Measurements from ENCODE around the gene CNTRL.
"Not testable (repeated sequence)": the region's sequence is repeated elsewhere in the genome, so short reads cannot be mapped to it uniquely, and the experiment has no call there.

CNTRL gene

GRCh38 chr9:121074370-121075250, at the start of gene CNTRL:
TSS of gene CNTRL (plus strand) at chr9:121074955. CDS start at chr9:121088327, 13,372 bp downstream.
- peak; percentile 89 for DNase-seq (ENCODE audit: low spot score)

GRCh38 chr9:121026260-121026691, 48.5 kb upstream of the CNTRL start:
- DNase-seq (ENCODE audit: low spot score): no peak

GRCh38 chr9:121026768-121027167, 48.0 kb upstream of the CNTRL start:
- DNase-seq (ENCODE audit: low spot score): no peak

GRCh38 chr9:121028285-121028684, 46.5 kb upstream of the CNTRL start:
- not testable (repeated sequence) for DNase-seq (ENCODE audit: low spot score)

- DNase-seq (ENCODE audit: low spot score): no peak
These were observed 45.3 kb upstream of the CNTRL start for GRCh38 chr9:121029469-121029868.

GRCh38 chr9:121034529-121034928, 40.2 kb upstream of the CNTRL start:
- no peak for DNase-seq (ENCODE audit: low spot score)

GRCh38 chr9:121035717-121036116, 39.0 kb upstream of the CNTRL start:
- DNase-seq (ENCODE audit: low spot score): not testable (repeated sequence)

- no peak for DNase-seq (ENCODE audit: low spot score)
These were observed 36.4 kb upstream of the CNTRL start for GRCh38 chr9:121038362-121038761.

- no peak for DNase-seq (ENCODE audit: low spot score)
These were observed 36.0 kb upstream of the CNTRL start for GRCh38 chr9:121038804-121039203.

GRCh38 chr9:121048175-121048574, 26.6 kb upstream of the CNTRL start:
- no peak for DNase-seq (ENCODE audit: low spot score)

- DNase-seq (ENCODE audit: low spot score): no peak
These were observed 26.1 kb upstream of the CNTRL start for GRCh38 chr9:121048618-121049017.

- DNase-seq (ENCODE audit: low spot score): no peak
These were observed 24.4 kb upstream of the CNTRL start, which contains the start of gene C5 for GRCh38 chr9:121050128-121050988. TSS of gene C5 (minus strand) at chr9:121050275. CDS start at chr9:121050246, 29 bp downstream.

- no peak for DNase-seq (ENCODE audit: low spot score)
These were observed 21.2 kb upstream of the CNTRL start for GRCh38 chr9:121053544-121053943.

- DNase-seq (ENCODE audit: low spot score): no peak
These were observed 19.1 kb upstream of the CNTRL start for GRCh38 chr9:121055642-121056143.

- no peak for DNase-seq (ENCODE audit: low spot score)
These were observed 16.9 kb upstream of the CNTRL start for GRCh38 chr9:121057821-121058220.

- no peak for DNase-seq (ENCODE audit: low spot score)
These were observed 15.2 kb upstream of the CNTRL start for GRCh38 chr9:121059513-121059912.

GRCh38 chr9:121059998-121060636, 14.6 kb upstream of the CNTRL start:
- peak; percentile 42 for DNase-seq (ENCODE audit: low spot score)

- no peak for DNase-seq (ENCODE audit: low spot score)
These were observed 7.9 kb upstream of the CNTRL start for GRCh38 chr9:121066850-121067249.

- DNase-seq (ENCODE audit: low spot score): no peak
These were observed 7.1 kb upstream of the CNTRL start for GRCh38 chr9:121067640-121068039.

GRCh38 chr9:121069396-121069795, 5.4 kb upstream of the CNTRL start:
- DNase-seq (ENCODE audit: low spot score): no peak

- no peak for DNase-seq (ENCODE audit: low spot score)
These were observed 3.4 kb upstream of the CNTRL start for GRCh38 chr9:121071370-121071755.
